ENCODE results near the gene RAD51B.
"Not testable (repeated sequence)": the region's sequence is repeated elsewhere in the genome, so short reads cannot be mapped to it uniquely, and the experiment has no call there.

Gene RAD51B

DNA sequence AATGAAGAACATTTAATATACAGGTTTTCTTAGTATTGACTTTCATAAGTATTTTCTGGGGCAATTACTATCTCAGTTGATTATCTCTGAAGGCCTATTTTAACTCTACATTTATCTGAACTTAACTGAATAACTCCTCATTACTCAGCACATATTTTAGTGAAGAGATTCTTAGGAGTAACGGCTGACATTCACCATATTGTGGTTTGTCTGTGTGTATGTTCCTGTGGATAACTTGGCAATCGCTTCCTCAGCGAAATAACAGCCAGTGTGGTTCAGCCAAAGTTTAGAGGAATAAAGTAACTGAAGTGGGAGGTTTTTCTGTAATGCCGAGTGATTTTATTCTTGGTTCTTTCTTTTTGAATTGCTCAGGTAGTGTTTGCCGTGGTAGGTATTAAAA, 168.0 kb downstream of the RAD51B start:
- DNase-seq, result no peak

- not testable (repeated sequence) for DNase-seq
Measured at GRCh38 chr14:67988210-67988609, 168.6 kb downstream of the RAD51B start.

- DNase-seq, result no peak
Measured at GRCh38 chr14:67990576-67990975, 171.0 kb downstream of the RAD51B start.

- no peak for DNase-seq
Measured at GRCh38 chr14:67994531-67994930, 175.0 kb downstream of the RAD51B start.

GRCh38 chr14:67996235-67996634, 176.7 kb downstream of the RAD51B start:
- DNase-seq, result no peak

DNA sequence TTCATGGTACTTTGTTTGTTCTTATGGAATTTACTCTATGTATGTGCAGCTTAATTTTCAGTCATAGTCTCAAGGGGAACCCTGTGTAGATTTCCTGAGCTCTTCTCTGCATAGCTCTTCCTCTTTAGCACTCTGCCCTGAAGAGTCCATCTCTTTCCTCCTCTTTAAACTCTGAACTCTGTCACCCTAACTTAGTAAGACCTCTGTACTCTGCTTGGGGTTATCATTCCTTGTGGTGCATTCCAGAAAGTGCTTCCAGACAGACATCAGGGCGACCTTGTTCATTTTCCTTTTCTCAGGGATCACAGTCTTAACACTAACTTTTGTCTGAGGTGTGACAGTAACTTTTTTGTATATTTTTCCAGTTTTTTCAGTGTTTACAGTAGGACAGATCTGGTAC, 179.3 kb downstream of the RAD51B start:
- no peak for DNase-seq

- DNase-seq, result no peak
Measured at GRCh38 chr14:67999290-67999689, 179.7 kb downstream of the RAD51B start.

DNA sequence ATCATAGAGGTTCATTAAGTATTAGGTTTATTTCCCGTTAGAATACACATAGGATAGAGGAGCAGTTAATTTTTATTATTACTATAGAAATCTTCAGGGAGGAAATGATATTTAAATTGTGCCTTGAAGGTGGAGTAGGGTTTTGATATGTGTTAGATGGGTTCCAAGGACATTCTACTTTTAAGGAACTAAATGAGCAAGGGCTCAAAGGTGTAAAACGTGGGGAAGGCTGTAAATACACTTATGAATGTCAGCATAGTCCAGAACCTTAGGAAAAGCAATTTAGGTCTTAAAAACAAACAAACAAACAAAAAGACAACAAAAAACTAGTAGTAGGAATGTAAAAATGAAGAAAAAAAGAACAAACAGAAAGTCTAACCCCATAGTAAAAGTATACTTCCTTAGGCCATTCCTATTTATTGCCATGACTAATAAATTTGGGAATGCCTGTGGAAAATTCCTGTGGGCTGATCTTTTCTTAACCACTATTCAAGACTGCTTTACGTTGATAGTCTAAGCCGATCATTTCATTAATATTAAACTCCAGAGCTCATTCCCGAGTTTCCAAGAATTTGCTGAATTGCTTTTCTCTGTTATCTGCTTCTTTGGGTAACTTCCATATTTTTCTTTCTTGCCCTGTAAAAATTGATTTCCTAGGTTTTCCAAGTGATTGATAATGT, 180.3 kb downstream of the RAD51B start:
- DNase-seq, result no peak

DNA sequence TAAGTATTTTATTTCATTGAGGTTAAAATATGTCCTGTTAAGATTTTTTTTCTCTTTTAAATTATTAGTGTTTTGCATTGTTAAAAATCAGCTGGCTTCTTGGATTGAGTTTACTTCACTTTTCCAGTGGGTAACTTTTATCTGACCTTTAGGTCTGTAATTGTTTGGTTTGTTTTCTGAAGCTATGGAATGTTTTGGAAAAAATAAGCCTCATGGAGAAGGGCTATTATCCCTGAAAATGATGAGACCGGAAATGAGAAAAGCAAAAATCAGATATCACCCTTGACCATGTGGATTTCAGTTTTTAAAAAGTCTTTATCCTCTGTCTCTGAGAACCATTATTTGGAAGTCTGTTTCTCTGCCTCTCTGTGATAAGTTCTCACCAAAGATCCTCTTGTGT, 180.9 kb downstream of the RAD51B start:
- no peak for DNase-seq

DNA sequence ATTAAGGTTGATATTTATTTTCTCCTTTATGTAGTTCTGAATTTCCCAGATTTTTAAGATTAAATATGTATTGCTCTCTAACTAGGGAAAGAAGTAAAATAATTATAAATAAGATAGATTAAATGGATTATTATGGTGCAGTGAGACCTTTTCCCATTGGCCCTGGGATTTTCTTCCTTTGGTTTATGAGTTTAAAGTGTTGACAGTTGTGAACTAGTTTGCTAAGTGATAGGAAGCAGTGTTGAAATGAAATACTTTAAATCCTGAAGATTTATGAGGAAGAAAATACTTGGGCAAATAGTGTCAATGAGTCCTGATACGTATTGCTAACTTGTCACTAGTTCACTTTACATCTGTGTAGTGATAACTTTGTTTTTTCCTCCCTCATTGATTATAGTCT, 188.9 kb downstream of the RAD51B start:
- no peak for DNase-seq

- no peak for DNase-seq
Measured at GRCh38 chr14:68011406-68012028, 191.9 kb downstream of the RAD51B start.

DNA sequence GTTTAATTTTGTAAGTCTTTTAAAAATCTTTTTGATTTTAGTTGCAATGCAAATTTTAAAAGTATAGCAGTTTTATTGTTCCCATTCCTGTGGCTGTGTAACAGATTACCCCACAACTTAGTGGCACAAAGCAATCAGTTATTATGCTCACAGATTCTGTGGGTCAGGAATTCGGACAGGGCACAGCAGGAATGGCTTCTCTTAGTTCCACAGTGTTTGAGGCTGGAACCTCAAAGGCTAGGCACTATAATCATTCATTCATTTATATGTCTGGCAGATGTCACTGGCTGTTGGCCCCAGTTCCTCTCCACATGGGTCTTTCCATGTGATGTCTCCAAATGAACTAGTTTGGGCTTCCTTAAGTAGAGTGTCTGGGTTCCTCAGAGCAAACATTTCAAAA, 193.3 kb downstream of the RAD51B start:
- DNase-seq, result no peak

GRCh38 chr14:68013326-68013725, 193.7 kb downstream of the RAD51B start:
- no peak for DNase-seq

GRCh38 chr14:68014771-68015170, 195.2 kb downstream of the RAD51B start:
- DNase-seq, result no peak

DNA sequence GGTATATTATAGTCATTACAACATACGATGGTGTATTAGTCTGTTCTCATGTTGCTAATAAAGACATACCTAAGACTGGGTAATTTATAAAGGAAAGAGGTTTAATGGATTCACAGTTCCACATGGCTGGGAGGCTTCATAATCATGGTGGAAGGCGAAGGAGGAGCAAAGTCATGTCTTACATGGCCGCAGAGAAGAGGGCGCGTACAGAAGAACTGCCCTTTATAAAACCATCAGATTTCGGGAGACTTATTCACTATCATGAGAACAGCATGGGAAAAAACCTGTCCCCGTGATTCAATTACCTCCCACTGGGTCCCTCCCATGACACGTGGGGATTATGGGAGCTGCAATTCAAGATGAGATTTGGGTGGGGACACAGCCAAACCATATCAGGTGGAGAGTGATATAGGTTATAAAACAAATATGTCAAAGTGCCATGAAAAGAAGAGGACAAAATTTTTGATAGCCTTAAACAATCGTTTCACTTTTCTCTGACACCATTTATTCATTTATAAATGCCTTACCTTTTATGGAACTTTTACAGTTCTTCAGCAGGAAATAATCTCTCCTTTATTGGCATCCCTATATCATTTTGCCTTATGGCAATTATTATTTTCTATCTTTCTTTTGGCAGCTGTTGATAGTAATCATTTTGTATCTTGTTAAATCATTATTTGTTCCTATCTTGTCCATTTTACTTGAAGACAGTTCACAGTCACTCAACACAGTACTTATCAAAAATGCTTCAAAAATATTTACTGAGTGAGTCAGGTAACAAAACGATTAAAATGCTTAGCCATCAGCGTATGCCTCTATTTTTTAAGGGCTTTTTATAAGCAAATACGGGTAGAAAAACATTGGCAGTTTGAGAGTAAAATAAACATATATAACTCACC, 196.0 kb downstream of the RAD51B start:
- DNase-seq, result no peak

GRCh38 chr14:68016255-68016914, 196.8 kb downstream of the RAD51B start:
- DNase-seq, result no peak

GRCh38 chr14:68018598-68018997, 199.0 kb downstream of the RAD51B start:
- no peak for DNase-seq

GRCh38 chr14:68020493-68020892, 200.9 kb downstream of the RAD51B start:
- DNase-seq, result no peak

DNA sequence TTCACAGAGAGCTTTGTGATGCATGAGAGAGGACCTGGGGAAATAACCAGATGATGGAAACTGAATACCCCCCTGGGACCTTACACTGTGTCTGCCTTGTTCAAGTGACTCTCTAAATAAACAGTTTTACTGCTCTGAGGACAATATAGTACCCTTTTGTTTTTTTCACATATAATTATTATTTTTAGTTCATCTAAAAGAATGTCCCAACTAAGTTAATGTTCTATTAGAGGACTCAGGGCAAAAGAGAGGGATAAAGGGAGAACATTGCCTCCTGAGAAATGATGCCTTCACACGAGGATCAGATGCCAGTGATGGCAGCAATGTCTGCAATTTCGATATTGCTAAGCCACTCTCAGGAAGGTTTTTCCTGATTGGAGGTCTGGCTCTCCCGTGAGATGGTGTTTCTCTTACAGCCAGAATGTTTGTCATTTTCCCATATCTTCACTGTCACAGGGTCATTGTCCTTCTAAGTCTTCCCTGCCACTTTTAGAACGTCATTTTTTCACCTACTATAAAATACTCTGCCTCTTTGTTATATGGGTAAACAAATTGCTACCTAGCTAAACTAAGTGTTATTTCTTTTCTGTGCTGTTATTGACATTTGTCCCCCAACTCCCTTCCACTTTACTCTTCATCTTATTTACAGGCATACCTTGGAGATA, 201.6 kb downstream of the RAD51B start:
- DNase-seq, result no peak

DNA sequence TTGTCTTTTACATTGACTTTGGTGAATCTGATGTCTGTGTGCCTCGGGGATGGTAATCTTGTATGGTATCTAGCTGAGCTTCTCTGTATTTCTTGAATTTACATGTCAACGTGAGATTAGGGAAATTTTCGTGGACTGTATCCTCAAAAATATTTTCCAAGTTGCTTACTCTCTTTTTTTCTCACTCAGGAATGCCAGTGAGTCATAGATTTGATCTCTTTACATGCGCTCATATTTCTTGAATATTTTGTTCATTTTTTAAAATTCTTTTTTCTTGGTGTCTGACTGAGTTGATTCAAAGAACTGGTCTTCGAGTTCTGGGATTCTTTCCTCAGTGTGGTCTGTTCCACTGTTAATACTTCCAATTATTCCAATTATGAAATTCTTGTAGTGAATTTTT, 207.7 kb downstream of the RAD51B start:
- DNase-seq, result no peak

GRCh38 chr14:68028075-68028474, 208.5 kb downstream of the RAD51B start:
- no peak for DNase-seq

DNA sequence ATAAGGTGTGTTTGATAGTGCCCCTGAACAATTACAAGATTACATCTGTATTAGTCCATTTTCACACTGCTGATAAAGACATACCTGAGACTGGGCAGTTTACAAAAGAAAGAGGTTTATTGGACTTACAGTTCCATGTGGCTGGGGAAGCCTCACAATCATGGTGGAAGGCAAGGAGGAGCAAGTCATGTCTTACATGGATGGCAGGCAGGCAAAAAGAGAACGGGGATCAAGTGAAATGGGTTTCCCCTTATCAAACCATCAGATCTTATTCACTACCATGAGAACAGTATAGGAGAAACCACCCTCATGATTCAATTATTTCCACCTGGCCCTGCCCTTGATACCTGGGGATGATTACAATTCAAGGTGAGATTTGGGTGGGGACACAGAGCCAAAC, 211.4 kb downstream of the RAD51B start:
- DNase-seq, result not testable (repeated sequence)

GRCh38 chr14:68032154-68032553, 212.6 kb downstream of the RAD51B start:
- no peak for DNase-seq

All from stimulated activated CD4-positive, alpha-beta T cell treated with anti-CD3 and anti-CD28 coated beads, Interleukin-1b, Interleukin-23, amount 100 ng/mL, for 48 hours (primary cell).